SK-N-SH (cell line): ENCODE data around the gene IRF5. TPM values are rescaled to one million over a fixed set of nuclear protein-coding genes. Genes with fewer than 3 reads are reported as not detected.

ENCODE experiments used
- CTCF ChIA-PET: fragments of 300-600, 350-600 bp; formaldehyde crosslinking; extraction: SDS; loops from one replicate; lab custom pipeline; 2021; lab: Yijun Ruan, JAX
- POLR2A ChIA-PET: fragments of 350-600 bp; sonication (Branson Sonifier 250); formaldehyde crosslinking; extraction: SDS; loops from one replicate; lab custom pipeline; 2020; ENCODE audit warnings: antibody characterized with exemption, inconsistent platforms; lab: Yijun Ruan, JAX
- DNase-seq: peaks from one replicate; pipeline ENCODE4 v3.0.0; 2012
- H2AFZ ChIP-seq: fragments of 200-600 bp; sonication (generic); 2 replicates; pipeline ENCODE4 v1.8.1; 2016; ENCODE audit warnings: antibody characterized with exemption, mild to moderate bottlenecking, low read depth
- H3F3A ChIP-seq: fragments of 200-600 bp; sonication (generic); replicated peaks from 2 replicates; pipeline ENCODE3; 2016; ENCODE audit warnings: antibody characterized with exemption, mild to moderate bottlenecking; ENCODE audit not compliant: insufficient read depth
- H3K27ac ChIP-seq, 2 experiments: fragments of 200-500 bp in 1 of 2; fragments of 200-600 bp in 1 of 2; sonication (Bioruptor generic) in 1 of 2; sonication (generic), shearing (Covaris generic) in 1 of 2; 2 replicates each; pipeline versions ENCODE4 v1.5.1 to v1.6.1; 2014 to 2016; ENCODE audit warnings: low read depth in 2 of 2, inconsistent platforms in 1 of 2, low read length in 1 of 2, mild to moderate bottlenecking in 1 of 2, mixed read lengths in 1 of 2
- H3K27me3 ChIP-seq: fragments of 200-600 bp; sonication (generic), shearing (Covaris generic); 2 replicates; pipeline ENCODE4 v1.6.1; 2016; ENCODE audit warnings: mixed run types; ENCODE audit not compliant: insufficient read depth
- H3K36me3 ChIP-seq, 2 experiments: fragments of 200-500 bp in 1 of 2; fragments of 200-600 bp in 1 of 2; sonication (Bioruptor generic) in 1 of 2; sonication (generic) in 1 of 2; replicated peaks in 1 of 2; 2 replicates each; pipeline versions ENCODE3 to v1.5.1; 2014 to 2016; ENCODE audit warnings: low read length in 1 of 2, mild to moderate bottlenecking in 1 of 2; ENCODE audit not compliant: insufficient read depth in 2 of 2, control insufficient read depth in 1 of 2
- H3K4me1 ChIP-seq, 2 experiments: fragments of 200-500 bp in 1 of 2; fragments of 200-600 bp in 1 of 2; sonication (Bioruptor generic) in 1 of 2; sonication (generic), shearing (Covaris generic) in 1 of 2; 2 replicates each; pipeline versions ENCODE4 v1.5.1 to v1.6.1; 2014 to 2016; ENCODE audit warnings: low read depth in 1 of 2, low read length in 1 of 2, mixed run types in 1 of 2; ENCODE audit not compliant: insufficient read depth in 2 of 2, control insufficient read depth in 1 of 2
- H3K4me2 ChIP-seq: fragments of 200-600 bp; sonication (generic), shearing (Covaris generic); 2 replicates; pipeline ENCODE4 v1.6.1; 2017; ENCODE audit warnings: mixed run types
- H3K4me3 ChIP-seq, 2 experiments: fragments of 200-500 bp in 1 of 2; fragments of 200-600 bp in 1 of 2; sonication (Bioruptor generic) in 1 of 2; sonication (generic), shearing (Covaris generic) in 1 of 2; 2 replicates each; pipeline versions ENCODE4 v1.5.1 to v1.8.1; 2014 to 2016; ENCODE audit warnings: low read depth in 2 of 2, inconsistent platforms in 1 of 2, low read length in 1 of 2, mild to moderate bottlenecking in 1 of 2, mixed read lengths in 1 of 2, moderate library complexity in 1 of 2
- H3K79me2 ChIP-seq: fragments of 200-600 bp; sonication (generic); 2 replicates; pipeline ENCODE4 v1.8.1; 2017; ENCODE audit warnings: mild to moderate bottlenecking; ENCODE audit not compliant: insufficient read depth
- H3K9ac ChIP-seq: fragments of 200-600 bp; sonication (generic); 2 replicates; pipeline ENCODE4 v1.6.1; 2017; ENCODE audit warnings: mixed run types
- H3K9me2 ChIP-seq: fragments of 200-600 bp; sonication (generic); 2 replicates; pipeline ENCODE4 v1.6.1; 2017; ENCODE audit warnings: mixed run types
- H3K9me3 ChIP-seq: fragments of 200-600 bp; sonication (generic); 2 replicates; pipeline ENCODE4 v1.6.1; 2017; ENCODE audit warnings: mixed run types, mild to moderate bottlenecking, moderate library complexity
- H4K20me1 ChIP-seq: fragments of 200-600 bp; sonication (generic); 2 replicates; pipeline ENCODE4 v1.6.1; 2017; ENCODE audit warnings: mild to moderate bottlenecking, mixed run types; ENCODE audit not compliant: insufficient read depth
- CTCF ChIP-seq: fragments of 200-600 bp; sonication (generic); IDR thresholded peaks from 2 replicates; pipeline ENCODE4 v1.6.1; 2017; ENCODE audit warnings: antibody characterized with exemption, mild to moderate bottlenecking, moderate library complexity
- ELF1 ChIP-seq: IDR thresholded peaks from 2 replicates; pipeline ENCODE4 v1.4.0; 2012
- EP300 ChIP-seq, 2 experiments: IDR thresholded peaks; 2 replicates each; pipeline versions ENCODE4 v1.4.0 to v1.6.1; 2012; ENCODE audit warnings: borderline replicate concordance in 1 of 2, low read depth in 1 of 2, low read length in 1 of 2
- FOXJ3 ChIP-seq: sonication (generic); formaldehyde crosslinking; IDR thresholded peaks from 2 replicates; pipeline ENCODE4 v1.5.1; 2020; ENCODE audit warnings: mild to moderate bottlenecking, missing genetic modification reagents
- JUND ChIP-seq: IDR thresholded peaks from 2 replicates; pipeline ENCODE4 v1.4.0; 2012
- NFIC ChIP-seq: IDR thresholded peaks from 2 replicates; pipeline ENCODE4 v1.4.0; 2012; ENCODE audit warnings: borderline replicate concordance
- NRF1 ChIP-seq: IDR thresholded peaks from 2 replicates; pipeline ENCODE4 v1.6.1; 2012; ENCODE audit warnings: low read depth, mild to moderate bottlenecking, low read length
- POLR2AphosphoS5 ChIP-seq: IDR thresholded peaks from 2 replicates; pipeline ENCODE4 v1.6.1; 2012; ENCODE audit warnings: low read depth, low read length
- REST ChIP-seq: IDR thresholded peaks from 2 replicates; pipeline ENCODE4 v1.6.1; 2012; ENCODE audit warnings: mild to moderate bottlenecking, low read depth, low read length, moderate library complexity
- TCF12 ChIP-seq: IDR thresholded peaks from 2 replicates; pipeline ENCODE4 v1.4.0; 2012
- YY1 ChIP-seq: IDR thresholded peaks from 2 replicates; pipeline ENCODE4 v1.4.0; 2012; ENCODE audit warnings: low read depth, mild to moderate bottlenecking
- WGBS: methylation state at CpG from one replicate; pipeline ENCODE4 v1.1.6; 2017; ENCODE audit warnings: low lambda C conversion rate; 5-methylcytosine and 5-hydroxymethylcytosine counted together
- polyA plus RNA-seq, 3 experiments: library from polyadenylated mRNA; depleted of rRNA; stranded (reverse); fragments of >200 nt; gene quantifications; 2 replicates each; pipeline ENCODE4 v1.2.3, GENCODE V29; 2012
- TF ChIP-seq, protein P1 (sequence below): fragments of 150-350 bp; IDR thresholded peaks from 2 replicates; pipeline ENCODE4 v1.6.1; 2017; ENCODE audit warnings: antibody characterized with exemption, low read length, low read depth, borderline replicate concordance

Gene IRF5
- polyA plus RNA-seq, 1 of the 3 experiments (the other 2 are of a cell fraction) = 0.62 TPM

- H3K27me3 ChIP-seq = peaks cover 44% of the 10 kb centered on the region
- POLR2A ChIA-PET = no interaction called here
- no peak for TF ChIP-seq EP300 (IDR thresholded peaks at IDR 0.05; ENCODE audit: borderline replicate concordance in 1 of 2, low read depth in 1 of 2, low read length in 1 of 2)
- no peak for TF ChIP-seq YY1
- TF ChIP-seq TCF12 = no peak
- no peak for TF ChIP-seq JUND
- no peak for TF ChIP-seq NFIC
- TF ChIP-seq, protein P1, sequence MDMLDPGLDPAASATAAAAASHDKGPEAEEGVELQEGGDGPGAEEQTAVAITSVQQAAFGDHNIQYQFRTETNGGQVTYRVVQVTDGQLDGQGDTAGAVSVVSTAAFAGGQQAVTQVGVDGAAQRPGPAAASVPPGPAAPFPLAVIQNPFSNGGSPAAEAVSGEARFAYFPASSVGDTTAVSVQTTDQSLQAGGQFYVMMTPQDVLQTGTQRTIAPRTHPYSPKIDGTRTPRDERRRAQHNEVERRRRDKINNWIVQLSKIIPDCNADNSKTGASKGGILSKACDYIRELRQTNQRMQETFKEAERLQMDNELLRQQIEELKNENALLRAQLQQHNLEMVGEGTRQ = no peak
- no peak for TF ChIP-seq CTCF
- no peak for TF ChIP-seq NRF1
- no peak for TF ChIP-seq ELF1
- TF ChIP-seq REST = no peak
- no peak for TF ChIP-seq POLR2AphosphoS5
- TF ChIP-seq FOXJ3 = no peak
- TF ChIP-seq, all 33 proteins: peak for 0
- no peak overlapping the region for H3K4me3 ChIP-seq
- WGBS = 67% methylated on average over 1 of the region's 2 CpGs
- no peak overlapping the region for H3K9ac ChIP-seq
- H3F3A ChIP-seq = no peaks in the 10 kb centered on the region
- H3K9me3 ChIP-seq = no peaks in the 10 kb centered on the region
- no peaks in the 10 kb centered on the region for H4K20me1 ChIP-seq
- no peaks in the 10 kb centered on the region for H3K36me3 ChIP-seq
- no peak overlapping the region for H3K4me2 ChIP-seq
- H3K27ac ChIP-seq = no peak overlapping the region
- H3K9me2 ChIP-seq = no peaks in the 10 kb centered on the region
- DNase-seq = no peak
- peaks cover 0 to 5% of the 10 kb centered on the region in 2 experiments; a peak in 1 of 4 replicates for H3K4me1 ChIP-seq
- CTCF ChIA-PET = interaction anchor here (0.8 to 1.7 kb wide), 3 partner anchors 13 to 247 kb away, joined by 4 to 5 read pairs (median 4); no protein-coding TSS in a partner anchor
- no peak overlapping the region for H2AFZ ChIP-seq
- H3K79me2 ChIP-seq = no peaks in the 10 kb centered on the region
Measured at GRCh38 chr7:128917122-128917521, 20.6 kb upstream of the IRF5 start.
